ENCODE measurements around the gene RPTOR.

- no peak for TF ChIP-seq CTCF (IDR thresholded peaks at IDR 0.05; ENCODE audit: insufficient read depth, low read depth, low read length)
- TF ChIP-seq EZH2 (IDR thresholded peaks at IDR 0.05; ENCODE audit: insufficient read depth, low read length), result no peak
Measured at GRCh38 chr17:80783971-80784370, 239.3 kb downstream of the RPTOR start.
